Activated CD8-positive, alpha-beta T cell treated with anti-CD3 and anti-CD28 coated beads for 36 hours (primary cell): Measurements from ENCODE around the gene ELOVL6. TPM values are rescaled to one million over a fixed set of nuclear protein-coding genes. Genes with fewer than 3 reads are reported as not detected.

Experiments
- ATAC-seq: fragments of 200-7000 bp; cut with Tn5 transposase; one replicate; pipeline ENCODE4 v1.10.0; 2021; ENCODE audit warnings: mild to moderate bottlenecking, moderate library complexity
- CTCF ChIA-PET: fragments of 350-600 bp; sonication (Branson Sonifier 250); formaldehyde crosslinking; loops from one replicate; lab custom pipeline; 2021; ENCODE audit warnings: antibody characterized with exemption; lab: Charles Lee
- POLR2A ChIA-PET: fragments of 350-600 bp; sonication (Branson Sonifier 250); formaldehyde crosslinking; loops from one replicate; lab custom pipeline; 2021; ENCODE audit warnings: antibody characterized with exemption; lab: Charles Lee
- DNase-seq: peaks from one replicate; pipeline ENCODE4 v3.0.0-alpha.2; 2020
- H3K27ac Mint-ChIP-seq: one replicate; pipeline ENCODE4 v1.8.0; 2021; ENCODE audit warnings: mild to moderate bottlenecking, mixed read lengths
- H3K27me3 Mint-ChIP-seq: one replicate; pipeline ENCODE4 v1.8.0; 2021; ENCODE audit warnings: mixed read lengths
- H3K36me3 Mint-ChIP-seq: one replicate; pipeline ENCODE4 v1.8.0; 2021; ENCODE audit warnings: low read depth, mixed read lengths
- H3K4me1 Mint-ChIP-seq: one replicate; pipeline ENCODE4 v1.8.0; 2021; ENCODE audit warnings: low read depth, mixed read lengths
- H3K4me3 Mint-ChIP-seq: one replicate; pipeline ENCODE4 v1.8.0; 2021; ENCODE audit warnings: mild to moderate bottlenecking, moderate library complexity, mixed read lengths
- H3K9me3 Mint-ChIP-seq: one replicate; pipeline ENCODE4 v1.8.0; 2021; ENCODE audit warnings: mixed read lengths
- intact Hi-C: fragments of 100-400 bp; cut with micrococcal nuclease; formaldehyde crosslinking; loops from one replicate; pipeline ENCODE4 v1.10.0; 2022
- total RNA-seq, 2 experiments: library from RNA; stranded (reverse); gene quantifications; one replicate each; pipeline ENCODE4 v1.2.3, GENCODE V29; 2021
- TF ChIP-seq, protein P1 (sequence below): fragments of 200-600 bp; IDR thresholded peaks from one replicate; pipeline ENCODE4 v1.8.0; 2022; ENCODE audit warnings: antibody characterized with exemption, mild to moderate bottlenecking

The ELOVL6 gene
- total RNA-seq, 2 experiments from 2014 or later, result 4.7 to 7.7 TPM

DNA sequence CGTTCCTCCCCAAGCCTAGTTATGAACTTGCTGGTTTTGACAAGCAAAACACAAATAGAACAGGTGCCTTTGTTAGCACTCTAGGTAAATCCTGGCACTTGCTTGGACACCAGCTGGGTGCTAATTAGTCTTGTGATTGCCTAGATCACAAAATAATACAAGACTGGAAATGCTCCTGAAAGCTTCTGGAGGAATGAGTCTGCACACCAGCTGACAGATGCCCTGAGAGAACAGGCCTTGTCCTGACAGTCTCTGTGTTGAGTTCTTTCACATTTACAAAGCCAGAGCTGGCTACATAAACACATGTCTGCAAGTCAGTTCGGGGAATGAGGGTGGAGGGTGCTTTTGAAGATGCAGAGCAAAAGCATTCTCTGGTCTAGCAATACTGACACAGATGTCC is 93.8 kb downstream of the ELOVL6 start:
- Mint-ChIP-seq H3K9me3 (no peaks in the 10 kb centered on the region), H3K27me3 (no peaks in the 10 kb centered on the region), H3K4me3 (no peak overlapping the region), H3K4me1 (no peaks in the 10 kb centered on the region), H3K36me3 (peaks cover 1% of the 10 kb centered on the region), H3K27ac (no peak overlapping the region)
- POLR2A ChIA-PET, result no interaction called here
- intact Hi-C loops, result no loop called here
- ATAC-seq, result no peak
- TF ChIP-seq, protein P1, sequence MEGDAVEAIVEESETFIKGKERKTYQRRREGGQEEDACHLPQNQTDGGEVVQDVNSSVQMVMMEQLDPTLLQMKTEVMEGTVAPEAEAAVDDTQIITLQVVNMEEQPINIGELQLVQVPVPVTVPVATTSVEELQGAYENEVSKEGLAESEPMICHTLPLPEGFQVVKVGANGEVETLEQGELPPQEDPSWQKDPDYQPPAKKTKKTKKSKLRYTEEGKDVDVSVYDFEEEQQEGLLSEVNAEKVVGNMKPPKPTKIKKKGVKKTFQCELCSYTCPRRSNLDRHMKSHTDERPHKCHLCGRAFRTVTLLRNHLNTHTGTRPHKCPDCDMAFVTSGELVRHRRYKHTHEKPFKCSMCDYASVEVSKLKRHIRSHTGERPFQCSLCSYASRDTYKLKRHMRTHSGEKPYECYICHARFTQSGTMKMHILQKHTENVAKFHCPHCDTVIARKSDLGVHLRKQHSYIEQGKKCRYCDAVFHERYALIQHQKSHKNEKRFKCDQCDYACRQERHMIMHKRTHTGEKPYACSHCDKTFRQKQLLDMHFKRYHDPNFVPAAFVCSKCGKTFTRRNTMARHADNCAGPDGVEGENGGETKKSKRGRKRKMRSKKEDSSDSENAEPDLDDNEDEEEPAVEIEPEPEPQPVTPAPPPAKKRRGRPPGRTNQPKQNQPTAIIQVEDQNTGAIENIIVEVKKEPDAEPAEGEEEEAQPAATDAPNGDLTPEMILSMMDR, result no peak
- no peak for DNase-seq
- CTCF ChIA-PET, result no interaction called here

DNA sequence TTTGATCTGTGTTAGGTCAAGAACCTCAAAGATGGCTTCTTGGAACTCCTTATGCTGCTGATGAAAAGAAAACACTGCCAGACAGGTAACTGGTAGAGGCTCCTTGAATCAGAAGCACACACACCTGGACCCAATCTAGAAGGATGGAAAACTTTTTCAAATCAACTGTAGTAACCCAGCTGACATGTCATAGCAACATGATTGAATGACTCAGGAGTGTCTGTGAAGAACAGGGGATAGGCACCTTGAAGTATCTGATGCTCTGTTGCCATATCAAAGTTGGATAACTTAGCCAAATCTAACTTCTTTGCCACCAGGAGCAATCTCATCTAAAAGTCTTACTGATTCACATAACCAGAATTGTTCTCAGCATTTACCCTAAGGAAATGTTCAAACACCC is 98.8 kb downstream of the ELOVL6 start:
- ATAC-seq, result no peak

DNA sequence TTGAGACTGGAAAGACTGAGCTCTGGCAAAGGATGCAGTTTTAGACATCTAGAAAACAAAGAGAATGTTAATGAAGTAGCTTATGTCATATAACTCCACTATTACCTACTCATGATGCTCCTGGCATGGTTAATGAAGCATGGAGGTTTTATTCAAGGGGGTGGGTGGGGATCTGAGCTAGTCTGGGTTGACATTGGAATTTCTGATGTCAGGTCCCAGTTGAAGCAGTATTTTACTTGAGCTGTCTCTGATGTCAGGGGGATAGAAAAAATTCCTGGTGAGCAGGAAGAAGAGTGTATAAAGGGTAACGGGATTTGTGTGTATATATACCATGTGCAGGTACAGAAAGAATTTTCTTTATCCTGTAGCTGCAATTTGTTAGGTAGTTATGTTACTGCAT is 102.0 kb downstream of the ELOVL6 start:
- TF ChIP-seq, protein P1, result no peak
- Mint-ChIP-seq H3K27me3 (no peaks in the 10 kb centered on the region), H3K4me1 (peaks cover 2% of the 10 kb centered on the region), H3K27ac (no peak overlapping the region), H3K36me3 (no peaks in the 10 kb centered on the region), H3K9me3 (no peaks in the 10 kb centered on the region), H3K4me3 (no peak overlapping the region)
- CTCF ChIA-PET, result interaction anchor here (0.6 to 1.3 kb wide), 3 partner anchors 46 to 489 kb away, joined by 3 to 4 read pairs (median 4); no protein-coding TSS in a partner anchor
- DNase-seq, result no peak
- POLR2A ChIA-PET, result no interaction called here
- intact Hi-C loops, result no loop called here
- no peak for ATAC-seq

More for the DNA sequence above, 98.8 kb downstream of the ELOVL6 start:
- DNase-seq, result no peak
- POLR2A ChIA-PET, result no interaction called here
- Mint-ChIP-seq H3K4me1 (no peaks in the 10 kb centered on the region), H3K27ac (no peak overlapping the region), H3K9me3 (no peaks in the 10 kb centered on the region), H3K27me3 (no peaks in the 10 kb centered on the region), H3K4me3 (no peak overlapping the region), H3K36me3 (peaks cover 1% of the 10 kb centered on the region)
- intact Hi-C loops, result no loop called here
- TF ChIP-seq, protein P1, result no peak
- CTCF ChIA-PET, result no interaction called here

DNA sequence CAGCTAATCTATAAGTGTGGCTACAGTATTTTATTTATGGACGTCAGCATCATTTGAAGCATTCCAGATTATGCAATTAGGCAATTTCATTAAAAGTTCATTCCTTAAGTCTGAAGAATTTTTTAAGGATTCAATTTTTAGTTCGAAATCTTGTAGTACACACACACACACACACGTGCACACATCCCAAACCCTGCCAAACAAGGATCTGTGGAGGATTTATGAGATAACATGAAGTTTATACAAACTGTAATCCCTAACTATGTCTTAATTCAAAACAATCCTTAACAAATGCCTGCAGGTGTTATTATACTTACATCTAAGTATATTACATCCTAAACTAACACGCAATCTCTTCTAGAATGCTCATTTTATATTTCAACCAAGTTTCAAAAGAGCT is 105.8 kb downstream of the ELOVL6 start:
- POLR2A ChIA-PET, result no interaction called here
- no peak for DNase-seq

DNA sequence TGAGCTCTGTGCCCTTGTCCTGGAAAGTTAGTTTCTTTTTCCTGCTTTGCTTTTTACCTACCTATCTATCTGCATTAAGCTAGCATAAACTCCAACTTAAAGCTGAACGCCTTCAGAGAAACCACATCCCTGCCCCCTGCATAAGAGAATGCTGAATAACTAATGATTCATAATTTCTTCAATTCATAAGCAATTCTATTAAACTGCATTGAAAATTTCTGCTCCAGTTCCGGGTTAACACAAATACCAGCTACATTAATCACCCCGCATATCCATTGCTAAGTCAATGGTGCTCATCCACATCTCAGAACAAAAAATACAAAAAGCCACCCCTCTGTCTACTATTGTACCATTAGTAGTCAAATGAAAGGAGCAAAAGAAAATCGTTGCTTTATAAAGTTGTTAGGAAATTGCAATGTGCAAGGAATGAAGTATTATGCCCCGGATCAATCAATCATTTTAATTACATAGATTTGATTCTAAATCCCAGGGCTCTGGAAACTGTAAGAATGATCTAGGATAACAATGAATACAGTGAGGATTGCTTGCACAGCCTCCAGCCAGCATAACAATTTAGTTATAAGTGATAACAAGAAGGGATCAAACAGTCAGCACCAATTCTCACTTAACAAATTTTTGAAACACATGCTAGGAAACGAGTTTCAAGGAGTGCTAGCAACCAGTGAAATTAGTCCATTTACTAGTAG is 106.8 kb downstream of the ELOVL6 start:
- H3K4me1 Mint-ChIP-seq, result peaks cover 43% of the 10 kb centered on the region
- no peak for ATAC-seq
- intact Hi-C loops, result loop anchor here (5.0 kb wide), 1 partner anchor 34 kb away; no protein-coding TSS in a partner anchor
- ChIA-PET CTCF (no interaction called here), POLR2A (no interaction called here)
- peaks cover 6% of the 10 kb centered on the region for H3K36me3 Mint-ChIP-seq
- H3K4me3 Mint-ChIP-seq, result no peak overlapping the region
- H3K27me3 Mint-ChIP-seq, result no peaks in the 10 kb centered on the region
- H3K9me3 Mint-ChIP-seq, result no peaks in the 10 kb centered on the region
- TF ChIP-seq, protein P1, result no peak
- no peak overlapping the region for H3K27ac Mint-ChIP-seq
- DNase-seq, result no peak

More for the DNA sequence above, 105.8 kb downstream of the ELOVL6 start:
- H3K36me3 Mint-ChIP-seq, result peaks cover 6% of the 10 kb centered on the region
- H3K4me1 Mint-ChIP-seq, result peaks cover 34% of the 10 kb centered on the region
- H3K27ac Mint-ChIP-seq, result no peak overlapping the region
- no peaks in the 10 kb centered on the region for H3K9me3 Mint-ChIP-seq
- no peak for ATAC-seq
- intact Hi-C loops, result loop anchor here (5.0 kb wide), 1 partner anchor 35 kb away; no protein-coding TSS in a partner anchor
- no peak overlapping the region for H3K4me3 Mint-ChIP-seq
- H3K27me3 Mint-ChIP-seq, result no peaks in the 10 kb centered on the region
- CTCF ChIA-PET, result interaction anchor here (0.9 kb wide), 1 partner anchor 43 kb away, joined by 3 read pairs; no protein-coding TSS in a partner anchor
- TF ChIP-seq, protein P1, result no peak
